Body of pancreas (tissue), 4 donors: ENCODE data around the gene CERS5. TPM values are rescaled to one million over a fixed set of nuclear protein-coding genes. Genes with fewer than 3 reads are reported as not detected.

Experiments used
- ATAC-seq: fragments of 150-250 bp; one replicate; pipeline ENCODE4 v1.9.1; 2016
- DNase-seq, 4 donors: peaks; one replicate each; pipeline ENCODE4 v3.0.0-alpha.2; 2019
- H3K27ac ChIP-seq, 4 donors: fragments of 200-600 bp; sonication (generic); 1 replicate in 3 of 4; 2 replicates in 1 of 4; pipeline versions ENCODE4 v1.5.1 to v1.6.1; 2016 to 2019; ENCODE audit warnings: mild to moderate bottlenecking in 1 of 4, mixed read lengths in 1 of 4, moderate library complexity in 1 of 4
- H3K27me3 ChIP-seq, 2 donors: fragments of 200-600 bp; sonication (generic); one replicate each; pipeline ENCODE4 v1.6.0; 2016; ENCODE audit warnings: mild to moderate bottlenecking in 1 of 2
- H3K36me3 ChIP-seq, 2 donors: fragments of 200-600 bp; sonication (generic); replicated peaks in 1 of 2; 2 replicates each; pipeline ENCODE4 v1.5.1; 2016; ENCODE audit warnings: low read depth in 2 of 2; ENCODE audit not compliant: insufficient read depth in 1 of 2
- H3K4me1 ChIP-seq: fragments of 200-600 bp; sonication (generic); one replicate; pipeline ENCODE4 v1.6.0; 2016
- H3K4me3 ChIP-seq, 2 donors: fragments of 200-600 bp; sonication (generic); 1 replicate in 1 of 2; 2 replicates in 1 of 2; pipeline ENCODE4 v1.5.1; 2016 to 2019
- H3K9me3 ChIP-seq, 3 donors: fragments of 200-600 bp; sonication (generic); 1 replicate in 2 of 3; 2 replicates in 1 of 3; pipeline ENCODE4 v1.5.1; 2016
- CTCF ChIP-seq, 7 experiments: fragments of 450-650 bp in 4 of 7; fragments of 200-600 bp in 3 of 7; sonication (generic) in 3 of 7; IDR thresholded peaks; one replicate each; pipeline ENCODE4 v1.5.1; 2016 to 2019; ENCODE audit warnings: antibody characterized with exemption in 7 of 7
- POLR2A ChIP-seq, 3 donors: fragments of 450-650 bp; IDR thresholded peaks; one replicate each; pipeline ENCODE4 v1.6.1; 2016; ENCODE audit warnings: antibody characterized with exemption in 3 of 3, mild to moderate bottlenecking in 2 of 3
- WGBS, 2 donors: methylation state at CpG; one replicate each; pipeline ENCODE4 v1.1.5; 2017; 5-methylcytosine and 5-hydroxymethylcytosine counted together
- intact Hi-C: fragments of 100-400 bp; cut with DNase I; formaldehyde crosslinking; loops from one replicate; pipeline ENCODE4 v1.15.1; 2023
- total RNA-seq, 2 donors: library from RNA; depleted of rRNA; stranded (reverse); fragments of >200 nt; gene quantifications; one replicate each; pipeline ENCODE4 v1.1.0, GENCODE V29; 2016

The CERS5 gene
- total RNA-seq, 2 donors from 2014 or later: 17.8 to 20.2 TPM

- Histone ChIP-seq H3K27ac (peak overlapping the region; percentile 68 to 79 (median 74)), H3K36me3 (peaks cover 0 to 21% of the 10 kb centered on the region in 2 donors)
- no peak for TF ChIP-seq POLR2A (IDR thresholded peaks at IDR 0.05)
- TF ChIP-seq CTCF (IDR thresholded peaks at IDR 0.05): peak in 4 of 7 experiments; percentile 18 to 32 (median 26)
These were observed 34.9 kb upstream of the CERS5 start for GRCh38 chr12:50201987-50202521.

DNA sequence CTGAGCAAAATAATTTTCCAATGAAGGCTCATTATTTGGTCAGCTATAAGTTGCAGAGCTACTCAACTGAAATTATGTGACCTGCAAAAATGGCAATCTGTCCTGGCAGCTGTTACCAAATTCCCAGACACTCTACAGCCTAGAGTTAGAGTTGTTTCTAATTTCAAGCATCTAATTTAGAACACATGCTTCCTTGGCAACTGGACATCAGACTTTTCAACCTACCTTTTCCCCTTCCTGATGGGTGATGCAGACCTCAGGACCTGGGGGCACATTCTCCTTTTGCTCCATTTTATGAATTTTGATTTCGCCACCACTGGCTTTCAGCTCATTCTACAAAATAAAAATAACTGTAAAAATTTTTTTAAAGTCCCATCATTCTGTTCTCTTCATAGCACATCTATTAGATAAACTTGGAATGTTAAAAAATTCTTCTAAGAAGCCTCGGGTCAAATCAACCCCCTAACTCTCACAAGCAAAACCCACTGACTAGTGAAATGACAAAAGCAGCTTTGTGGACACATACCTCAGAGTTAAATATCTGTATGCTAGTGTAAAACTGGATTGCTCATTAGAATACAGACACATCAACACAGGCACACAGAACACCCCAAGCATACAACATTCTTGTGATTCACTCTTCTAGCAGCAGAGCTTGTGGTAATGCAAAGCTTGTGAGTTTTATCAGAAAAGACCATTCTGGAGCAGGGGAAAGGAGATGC is 33.5 kb upstream of the CERS5 start:
- H3K9me3 ChIP-seq: no peaks in the 10 kb centered on the region
- intact Hi-C loops: no loop called here
- no peak for TF ChIP-seq POLR2A (IDR thresholded peaks at IDR 0.05)
- no peak for TF ChIP-seq CTCF (IDR thresholded peaks at IDR 0.05)
- H3K27me3 ChIP-seq: no peaks in the 10 kb centered on the region
- H3K36me3 ChIP-seq: peaks cover 0 to 19% of the 10 kb centered on the region in 2 donors
- DNase-seq (no peak), ATAC-seq (no peak)
- 81 to 88% methylated on average over 2 of the region's 2 CpGs for WGBS, 2 donors
- H3K4me3 ChIP-seq: no peak overlapping the region
- H3K4me1 ChIP-seq: peaks cover 17% of the 10 kb centered on the region
- peak overlapping the region in 1 of 4 donors; percentile 79 for H3K27ac ChIP-seq

More at GRCh38 chr12:50201987-50202521, 34.9 kb upstream of the CERS5 start:
- H3K4me1 ChIP-seq: peaks cover 17% of the 10 kb centered on the region
- H3K4me3 ChIP-seq: no peak overlapping the region
- H3K27me3 ChIP-seq: no peaks in the 10 kb centered on the region
- intact Hi-C loops: no loop called here
- ATAC-seq (peak; percentile 91), DNase-seq (peak; percentile 24 to 68 (median 54))
- 34 to 37% methylated on average over 3 of the region's 3 CpGs for WGBS, 2 donors
- H3K9me3 ChIP-seq: no peaks in the 10 kb centered on the region

DNA sequence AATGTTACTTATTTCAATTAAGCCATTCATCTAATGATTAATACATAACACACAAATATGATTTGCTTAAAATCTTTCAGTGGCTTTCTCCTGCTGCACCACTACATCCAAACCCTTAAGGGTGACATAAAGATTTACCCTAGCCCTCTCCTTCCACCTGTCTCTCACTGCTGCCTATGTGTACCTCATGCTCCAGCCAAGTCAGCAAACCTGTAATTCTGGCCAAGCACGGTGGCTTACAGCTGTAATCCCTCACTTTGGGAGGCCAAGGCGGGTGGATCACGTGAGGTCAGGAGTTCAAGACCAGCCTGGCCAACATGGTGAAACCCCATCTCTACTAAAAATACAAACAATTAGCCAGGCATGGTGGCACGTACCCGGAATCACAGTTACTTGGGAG is 31.7 kb upstream of the CERS5 start:
- TF ChIP-seq CTCF (IDR thresholded peaks at IDR 0.05) (no peak), POLR2A (IDR thresholded peaks at IDR 0.05) (no peak)
- intact Hi-C loops: no loop called here
- DNase-seq: no peak
- Histone ChIP-seq H3K27me3 (no peaks in the 10 kb centered on the region), H3K4me3 (no peak overlapping the region), H3K4me1 (peaks cover 17% of the 10 kb centered on the region), H3K36me3 (peaks cover 0 to 19% of the 10 kb centered on the region in 2 donors), H3K9me3 (no peaks in the 10 kb centered on the region), H3K27ac (no peak overlapping the region)
- 91 to 95% methylated on average over 5 of the region's 5 CpGs for WGBS, 2 donors
- no peak for ATAC-seq

DNA sequence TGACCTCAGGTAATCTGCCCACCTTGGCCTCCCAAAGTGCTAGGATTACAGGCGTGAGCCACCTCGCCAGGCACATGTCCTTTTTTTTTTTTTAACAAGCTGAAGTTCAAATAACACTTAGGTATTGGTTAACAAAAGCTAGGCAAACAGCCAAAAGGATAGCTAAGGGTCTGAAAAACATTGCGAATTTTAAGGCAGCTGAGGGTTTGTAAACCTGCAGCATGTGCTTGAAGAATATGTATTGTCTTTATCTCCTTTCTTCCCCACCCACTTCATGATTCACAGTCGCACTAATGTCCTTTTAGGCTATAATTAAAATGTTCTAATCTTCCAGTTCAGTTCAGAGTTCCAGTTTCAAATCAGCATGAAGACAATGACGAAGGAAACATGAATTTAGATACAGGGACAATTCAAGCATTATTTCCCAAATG is 30.1 kb upstream of the CERS5 start:
- DNase-seq: no peak
- Histone ChIP-seq H3K36me3 (peaks cover 0 to 15% of the 10 kb centered on the region in 2 donors), H3K27ac (no peak overlapping the region), H3K4me3 (no peak overlapping the region), H3K9me3 (no peaks in the 10 kb centered on the region), H3K4me1 (peaks cover 14% of the 10 kb centered on the region), H3K27me3 (no peaks in the 10 kb centered on the region)
- TF ChIP-seq POLR2A (IDR thresholded peaks at IDR 0.05): no peak
- TF ChIP-seq CTCF (IDR thresholded peaks at IDR 0.05): no peak
- intact Hi-C loops: no loop called here
- WGBS, 2 donors: 63 to 74% methylated on average over 5 of the region's 5 CpGs
- ATAC-seq: no peak
